Measurements from ENCODE around the gene EDNRB.
"Not testable (repeated sequence)": the region's sequence is repeated elsewhere in the genome, so short reads cannot be mapped to it uniquely, and the experiment has no call there.

EDNRB gene

DNA sequence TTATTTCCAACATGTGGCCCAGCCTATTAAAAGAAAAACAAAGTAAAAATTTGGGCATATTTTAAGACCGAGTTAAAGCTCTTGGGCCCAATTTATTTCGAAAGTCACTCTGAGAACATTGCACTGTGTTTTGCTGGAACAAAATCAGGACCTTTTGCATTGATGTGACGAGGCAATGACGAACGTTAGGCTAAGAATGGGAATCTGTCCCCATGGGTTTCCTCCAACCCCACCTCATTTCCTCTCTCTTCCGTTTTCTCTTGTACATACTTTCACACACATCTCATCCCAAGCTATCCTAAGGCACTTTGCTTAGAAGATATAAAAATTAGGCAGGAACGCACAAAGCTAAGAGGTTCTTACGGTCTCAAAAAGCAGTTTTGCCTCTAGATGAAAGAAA, 22.1 kb downstream of the EDNRB start:
- no peak for DNase-seq (ENCODE audit: low read depth in 3 of 3)

- DNase-seq (ENCODE audit: low read depth in 3 of 3): no peak
Measured at GRCh38 chr13:77894743-77895142, 23.9 kb downstream of the EDNRB start.

DNA sequence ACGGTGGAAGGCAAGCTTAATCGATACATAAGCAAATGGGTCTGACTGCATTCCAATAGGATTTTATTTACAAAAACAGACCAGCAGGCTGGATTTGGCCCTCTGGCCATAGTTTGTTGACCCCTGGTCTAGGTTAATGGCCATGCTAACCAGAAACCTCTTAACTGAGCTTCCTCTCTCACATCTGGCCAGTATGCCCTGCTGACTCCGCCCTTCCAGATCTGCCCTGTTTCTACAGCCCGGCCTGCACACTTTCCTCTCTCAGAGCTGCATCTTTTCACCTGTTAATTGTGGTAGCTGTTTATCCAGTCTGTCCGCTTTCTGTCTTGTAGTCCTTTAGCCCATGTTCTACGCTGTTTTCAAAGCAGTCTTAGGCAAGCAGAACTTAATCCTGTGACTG, 25.6 kb downstream of the EDNRB start:
- DNase-seq (ENCODE audit: low read depth in 3 of 3): no peak

DNA sequence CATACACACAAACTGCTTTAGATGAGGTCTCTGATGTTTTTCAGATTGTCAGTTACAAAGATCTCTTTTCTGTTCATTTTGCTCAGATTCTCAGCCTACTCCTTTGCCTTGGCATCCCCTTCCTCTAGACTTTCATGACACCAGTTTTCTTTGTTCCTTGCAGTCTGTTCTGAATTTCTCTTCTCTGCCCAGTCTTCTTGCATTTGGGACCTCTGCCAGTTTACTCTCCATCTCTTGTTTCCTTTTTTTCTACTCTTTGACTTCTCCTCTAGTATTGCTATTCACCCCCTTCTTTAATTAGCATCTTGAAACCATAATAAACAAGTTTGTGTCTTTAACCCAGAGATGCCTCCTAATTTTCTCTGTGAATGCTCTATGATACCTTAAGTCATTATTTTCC, 26.1 kb downstream of the EDNRB start:
- DNase-seq (ENCODE audit: low read depth in 3 of 3): no peak

- DNase-seq (ENCODE audit: low read depth in 3 of 3): no peak
Measured at GRCh38 chr13:77891486-77891885, 27.1 kb downstream of the EDNRB start.

- no peak for DNase-seq (ENCODE audit: low read depth in 3 of 3)
Measured at GRCh38 chr13:77891041-77891440, 27.6 kb downstream of the EDNRB start.

- DNase-seq (ENCODE audit: low read depth in 3 of 3): no peak
Measured at GRCh38 chr13:77883328-77883727, 35.3 kb downstream of the EDNRB start.

DNA sequence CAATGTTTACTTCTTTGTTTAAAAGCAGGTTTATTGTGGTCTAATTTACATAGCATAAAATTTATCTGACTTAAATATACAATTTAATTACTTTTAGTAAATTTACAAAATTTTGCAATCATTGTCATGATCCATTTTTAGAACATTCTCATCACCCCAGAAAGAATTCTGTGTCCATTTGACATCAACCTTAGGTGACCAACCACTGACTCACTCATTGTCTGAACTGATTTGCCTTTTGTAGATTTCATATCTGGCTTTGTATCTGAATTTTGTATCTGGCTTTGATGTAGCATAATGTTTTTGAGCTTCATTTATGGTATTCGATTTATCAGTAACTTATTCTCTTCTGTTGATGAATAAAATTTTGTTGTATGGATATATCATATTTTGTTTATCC, 40.4 kb downstream of the EDNRB start:
- DNase-seq (ENCODE audit: low read depth in 3 of 3): no peak

DNA sequence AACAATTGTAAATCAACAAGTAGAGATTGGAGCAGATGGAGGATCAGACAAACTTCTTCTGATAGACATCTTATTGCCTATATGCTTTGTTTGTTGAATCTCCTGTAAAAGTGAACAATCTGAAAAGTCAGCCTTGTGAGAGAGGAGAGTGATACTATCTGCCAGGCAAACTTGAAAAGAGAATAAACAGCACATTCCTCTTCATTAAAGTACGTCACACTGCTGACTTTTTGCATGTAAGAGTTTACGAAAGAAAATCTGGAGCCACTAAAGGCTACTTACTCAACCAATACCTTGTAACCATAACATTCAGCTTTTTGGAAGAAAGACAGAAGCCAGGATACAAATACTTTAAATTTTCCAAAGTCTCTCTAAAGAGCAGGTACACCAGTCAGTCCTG, 42.5 kb downstream of the EDNRB start:
- DNase-seq (ENCODE audit: low read depth in 3 of 3): no peak

GRCh38 chr13:77874406-77874805, 44.2 kb downstream of the EDNRB start:
- DNase-seq (ENCODE audit: low read depth in 3 of 3): no peak

DNA sequence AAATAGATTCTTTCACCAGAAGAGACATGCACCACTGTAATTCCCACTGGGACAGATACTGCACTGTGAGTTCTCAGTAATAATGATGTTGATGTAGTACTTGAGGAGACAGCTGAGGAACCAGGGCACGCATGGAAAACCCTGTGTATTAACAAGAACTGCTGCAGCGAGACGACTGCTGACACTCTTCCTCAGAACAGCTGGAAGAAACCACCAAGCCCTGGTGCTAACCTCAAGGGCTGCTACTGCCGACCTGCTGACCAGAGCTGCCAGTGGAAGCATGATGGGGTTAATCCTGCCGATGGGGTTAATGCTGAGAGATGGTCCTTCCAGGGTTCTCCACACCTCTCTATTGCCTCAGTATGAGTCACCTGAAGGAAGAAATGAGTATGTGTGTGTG, 45.6 kb downstream of the EDNRB start:
- no peak for DNase-seq (ENCODE audit: low read depth in 3 of 3)

DNA sequence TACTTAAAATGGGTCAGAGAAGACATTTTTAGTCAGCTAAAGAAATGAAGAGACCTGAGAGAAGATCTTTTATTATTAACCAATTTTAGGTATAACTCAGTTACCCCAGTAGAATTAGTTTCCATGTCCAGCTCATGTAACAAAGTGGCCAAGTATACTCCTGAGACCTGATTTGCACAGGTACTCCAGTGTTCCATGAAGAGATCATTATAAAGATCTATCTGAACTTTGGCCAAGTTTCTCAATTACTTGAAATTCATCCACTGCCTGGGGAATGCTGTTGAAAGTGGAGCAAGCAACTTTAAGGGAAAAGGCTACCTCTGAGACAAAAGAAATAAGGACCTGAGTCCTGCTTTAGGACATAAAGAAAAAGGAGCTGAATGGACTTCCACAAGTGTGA, 47.0 kb downstream of the EDNRB start:
- no peak for DNase-seq (ENCODE audit: low read depth in 3 of 3)

DNA sequence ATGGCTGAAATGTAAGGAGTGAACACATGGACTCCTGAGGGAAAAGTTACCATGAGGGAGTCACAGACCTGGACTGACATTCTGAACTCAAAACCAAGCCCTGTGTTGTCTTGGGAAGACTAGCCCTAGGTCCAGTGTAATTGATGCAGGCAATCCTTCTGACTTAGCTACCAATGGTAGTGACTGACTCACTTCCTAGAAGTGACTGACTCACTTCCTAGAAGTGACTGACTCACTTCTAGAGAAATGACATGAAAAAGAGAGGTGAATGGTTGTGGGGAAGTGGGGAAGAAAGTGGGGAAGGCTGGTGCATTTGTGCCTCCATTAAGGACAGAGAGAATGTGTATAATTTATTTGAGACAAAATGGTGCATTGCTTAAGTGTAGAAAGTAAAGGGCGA, 49.9 kb downstream of the EDNRB start:
- DNase-seq (ENCODE audit: low read depth in 3 of 3): no peak

- DNase-seq (ENCODE audit: low read depth in 3 of 3): no peak
Measured at GRCh38 chr13:77866971-77867370, 51.7 kb downstream of the EDNRB start.

DNA sequence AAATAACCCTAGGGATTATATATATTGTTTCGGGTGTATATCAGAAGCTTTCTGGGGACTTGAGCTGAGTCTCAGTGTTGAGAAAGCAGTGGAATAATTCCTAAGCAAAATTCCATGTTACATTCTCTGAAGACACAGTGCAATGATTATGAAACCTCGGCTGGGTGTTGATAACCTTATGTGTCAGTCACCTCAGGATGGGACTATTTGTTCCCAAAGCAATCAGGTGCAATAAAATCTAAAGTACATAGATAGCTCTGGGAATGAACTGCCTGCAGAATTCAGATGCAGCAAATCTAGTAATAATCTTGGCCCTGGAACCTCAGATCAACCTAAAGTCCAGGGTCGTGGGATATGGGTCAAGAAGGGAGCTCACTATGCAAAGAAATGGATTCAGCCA, 53.0 kb downstream of the EDNRB start:
- DNase-seq (ENCODE audit: low read depth in 3 of 3): no peak

DNA sequence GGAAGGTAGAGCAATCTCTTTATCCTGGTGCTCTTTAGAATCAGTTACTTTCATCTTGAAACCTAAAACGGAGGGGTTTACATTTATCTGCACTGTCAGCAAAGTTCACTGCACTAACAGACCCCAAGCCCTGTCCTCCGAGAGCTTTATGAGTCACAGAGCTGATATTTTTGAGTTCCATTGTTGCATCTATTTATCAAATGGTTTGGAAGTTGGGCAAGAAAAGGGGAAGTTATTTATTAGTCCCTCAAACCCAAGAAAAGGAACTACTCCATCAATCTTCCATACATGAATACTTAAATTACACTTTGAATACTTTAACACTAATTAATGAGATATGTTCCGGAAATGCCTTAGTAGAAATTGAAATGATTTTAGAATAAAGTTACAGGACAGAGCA, 55.5 kb downstream of the EDNRB start:
- no peak for DNase-seq (ENCODE audit: low read depth in 3 of 3)

- DNase-seq (ENCODE audit: low read depth in 3 of 3): no peak
Measured at GRCh38 chr13:77861741-77862140, 56.9 kb downstream of the EDNRB start.

GRCh38 chr13:77860507-77860981, 58.1 kb downstream of the EDNRB start:
- DNase-seq (ENCODE audit: low read depth in 3 of 3): no peak

DNA sequence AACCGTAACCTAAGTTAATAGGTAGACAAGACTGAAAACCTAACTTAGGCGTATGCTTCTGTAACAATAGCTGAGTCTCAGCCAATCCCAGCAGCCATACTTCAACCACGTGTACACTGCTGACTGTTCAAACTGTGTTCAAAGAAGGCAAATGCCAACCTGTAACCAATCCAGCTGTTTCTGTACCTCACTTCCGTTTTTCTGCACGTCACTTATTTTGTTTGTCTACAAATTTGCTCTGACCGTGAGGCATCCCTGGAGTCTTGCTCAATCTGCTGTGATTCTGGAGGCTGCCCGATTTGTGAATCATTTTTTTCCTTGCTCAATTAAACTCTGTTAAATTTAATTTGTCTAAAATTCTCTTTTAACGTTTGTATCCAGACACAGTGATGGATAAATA, 59.2 kb downstream of the EDNRB start:
- no peak for DNase-seq (ENCODE audit: low read depth in 3 of 3)

DNA sequence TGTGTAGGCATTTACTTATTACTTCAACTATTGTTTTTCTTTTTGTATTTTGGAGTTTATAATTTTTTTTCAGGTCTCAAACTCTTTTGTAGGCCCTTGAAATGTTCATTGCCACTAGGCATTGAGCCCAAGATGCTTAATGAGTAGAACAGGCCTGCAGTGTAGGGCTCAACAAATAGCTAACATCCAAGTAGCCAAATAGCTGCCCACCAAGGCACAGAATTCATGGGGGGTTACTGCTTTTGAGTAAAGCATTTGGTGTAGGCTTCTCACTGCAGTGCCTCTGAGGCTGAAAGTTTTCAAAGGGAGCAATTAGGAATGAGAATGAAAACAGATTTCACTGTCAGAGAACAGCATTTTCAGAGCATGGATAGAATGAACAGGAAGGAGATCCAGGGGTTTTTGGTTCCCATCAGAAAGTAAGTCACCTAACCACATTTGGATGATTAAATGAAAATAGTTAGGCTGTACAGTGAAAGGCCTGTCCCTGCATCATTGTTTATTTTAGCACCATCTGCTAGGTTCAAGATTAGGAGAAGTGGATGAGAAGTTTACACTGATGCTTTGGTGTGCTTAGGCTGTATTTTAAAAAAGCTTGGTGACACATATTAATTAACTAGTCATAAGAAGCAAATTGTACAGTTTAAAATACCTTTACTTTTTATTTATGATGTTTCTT, 61.0 kb downstream of the EDNRB start:
- no peak for DNase-seq (ENCODE audit: low read depth in 3 of 3)

GRCh38 chr13:77853703-77854102, 64.9 kb downstream of the EDNRB start:
- no peak for DNase-seq (ENCODE audit: low read depth in 3 of 3)

DNA sequence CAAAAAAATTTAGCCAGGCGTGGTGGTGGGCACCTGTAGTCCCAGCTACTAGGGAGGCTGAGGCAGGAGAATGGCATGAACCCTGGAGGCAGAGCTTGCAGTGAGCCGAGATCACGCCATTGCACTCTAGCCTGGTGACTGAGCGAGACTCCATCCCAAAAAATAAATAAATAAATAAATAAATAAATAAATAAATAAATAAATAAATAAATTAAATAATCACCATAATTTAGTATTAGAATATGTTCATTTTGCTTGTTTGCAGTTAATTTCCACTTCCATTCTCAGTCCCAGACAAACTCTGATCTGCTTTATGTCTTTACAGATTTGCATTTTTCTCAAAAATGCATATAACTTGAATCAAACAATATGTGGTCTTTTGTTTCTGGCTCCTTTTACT, 70.6 kb downstream of the EDNRB start:
- DNase-seq (ENCODE audit: low read depth in 3 of 3): not testable (repeated sequence)

- DNase-seq (ENCODE audit: low read depth in 3 of 3): no peak
Measured at GRCh38 chr13:77846173-77846572, 72.5 kb downstream of the EDNRB start.
